ENCODE results near the gene CDKL1. TPM values are rescaled to one million over a fixed set of nuclear protein-coding genes. Genes with fewer than 3 reads are reported as not detected.

The CDKL1 gene
- total and polyA plus RNA-seq, 2 of the 13 experiments (the other 11 are each of a cell fraction or from before 2014, with no cell fraction given): 4.4 to 5.1 TPM

Small RNA genes within 50 kb of the gene (microRNA-seq; reads per million reads assigned to microRNA genes)
- 0.51 reads per million for gene MIR4504

Small RNA genes within 50 kb of the gene (small RNA-seq; reads per million reads assigned to genes)
- 0 to 2.9 (median 0) reads per million in 3 experiments for gene MIR4504 (ENCODE audit: insufficient read depth in 2 of 3, insufficient read length in 3 of 3, low read depth in 2 of 3, low replicate concordance in 1 of 3)

Other genes starting within 250 kb of the CDKL1 start
- gene SOS2, start 165.3 kb downstream of the CDKL1 start, total RNA-seq (2016; rRNA removed; fragmentation: Illumina TruSeq; extraction: Trizol): 12.1 and 14.9 TPM in 2 replicates
- 8.8 and 9.3 TPM in 2 replicates for gene SOS2, start 165.3 kb downstream of the CDKL1 start, polyA plus RNA-seq (2011; rRNA removed)
- 5.0 and 7.4 TPM in 2 replicates for gene L2HGDH, start 84.7 kb downstream of the CDKL1 start, total RNA-seq (2016; rRNA removed; fragmentation: Illumina TruSeq; extraction: Trizol)
- gene L2HGDH, start 84.7 kb downstream of the CDKL1 start, polyA plus RNA-seq (2011; rRNA removed): 2.3 and 3.3 TPM in 2 replicates
- gene DMAC2L, start 84.6 kb downstream of the CDKL1 start, total RNA-seq (2016; rRNA removed; fragmentation: Illumina TruSeq; extraction: Trizol): 19.4 and 27.4 TPM in 2 replicates
- 14.6 and 23.2 TPM in 2 replicates for gene DMAC2L, start 84.6 kb downstream of the CDKL1 start, polyA plus RNA-seq (2011; rRNA removed)
- 23.9 and 26.3 TPM in 2 replicates for gene MAP4K5, start 135.7 kb upstream of the CDKL1 start, total RNA-seq (2016; rRNA removed; fragmentation: Illumina TruSeq; extraction: Trizol)
- 7.9 and 12.7 TPM in 2 replicates for gene MAP4K5, start 135.7 kb upstream of the CDKL1 start, polyA plus RNA-seq (2011; rRNA removed)
- 0.45 and 0.60 TPM in 2 replicates for gene ATL1, start 163.3 kb upstream of the CDKL1 start, total RNA-seq (2016; rRNA removed; fragmentation: Illumina TruSeq; extraction: Trizol)
- gene ATL1, start 163.3 kb upstream of the CDKL1 start, polyA plus RNA-seq (2011; rRNA removed): 0.65 and 0.71 TPM in 2 replicates